ENCODE measurements around the gene VEGFA. TPM values are rescaled to one million over a fixed set of nuclear protein-coding genes. Genes with fewer than 3 reads are reported as not detected.

The VEGFA gene
- total and polyA plus RNA-seq, 2 of the 8 experiments (the other 6 are each of a cell fraction or from before 2014, with no cell fraction given) = 42.2 to 58.5 TPM

DNA sequence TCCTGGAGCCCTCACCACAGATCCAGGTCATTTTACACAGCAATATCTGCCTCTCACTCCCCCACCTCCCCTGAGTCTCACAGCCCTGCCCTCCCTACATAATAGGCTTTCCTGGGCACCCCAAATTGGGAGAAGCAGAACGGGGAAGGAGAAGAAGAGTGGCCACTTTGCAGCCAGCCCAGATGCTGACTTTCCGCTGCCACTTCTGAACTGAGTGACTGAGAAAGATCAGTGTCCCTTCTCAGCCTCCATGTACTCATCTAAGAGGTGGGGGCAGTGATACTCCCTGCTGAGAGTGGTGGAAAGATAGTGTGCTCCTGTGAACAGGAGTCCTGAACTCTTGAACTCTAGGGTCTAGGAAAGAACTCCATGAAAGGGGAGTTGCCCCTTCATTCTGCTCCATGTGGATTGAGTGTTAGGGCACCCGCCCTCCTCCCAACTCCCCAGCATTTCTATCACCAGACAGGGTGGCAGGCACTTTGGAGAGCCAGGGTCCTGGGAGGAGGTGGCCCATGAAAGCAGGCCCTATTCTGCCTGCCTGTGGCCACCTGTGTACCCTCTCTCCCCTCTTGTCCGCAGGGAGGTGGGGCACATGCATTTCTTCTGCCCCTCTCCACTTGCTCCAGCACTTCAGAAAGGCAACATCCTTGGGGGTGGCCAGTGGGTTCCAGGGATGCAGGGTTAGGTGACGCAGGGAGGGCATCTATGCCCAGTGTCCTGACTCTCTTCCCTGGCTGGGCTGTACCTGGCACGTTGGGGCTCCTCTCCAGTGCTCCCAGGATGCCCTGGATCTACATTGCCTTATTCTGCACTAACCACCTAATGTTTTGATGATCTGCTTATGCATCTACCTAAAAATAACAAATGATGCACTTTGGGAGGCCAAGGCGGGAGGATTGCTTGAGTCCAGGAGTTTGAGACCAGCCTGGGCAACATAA lies 44.1 kb upstream of the VEGFA start (continued):
- TF ChIP-seq, protein P1, sequence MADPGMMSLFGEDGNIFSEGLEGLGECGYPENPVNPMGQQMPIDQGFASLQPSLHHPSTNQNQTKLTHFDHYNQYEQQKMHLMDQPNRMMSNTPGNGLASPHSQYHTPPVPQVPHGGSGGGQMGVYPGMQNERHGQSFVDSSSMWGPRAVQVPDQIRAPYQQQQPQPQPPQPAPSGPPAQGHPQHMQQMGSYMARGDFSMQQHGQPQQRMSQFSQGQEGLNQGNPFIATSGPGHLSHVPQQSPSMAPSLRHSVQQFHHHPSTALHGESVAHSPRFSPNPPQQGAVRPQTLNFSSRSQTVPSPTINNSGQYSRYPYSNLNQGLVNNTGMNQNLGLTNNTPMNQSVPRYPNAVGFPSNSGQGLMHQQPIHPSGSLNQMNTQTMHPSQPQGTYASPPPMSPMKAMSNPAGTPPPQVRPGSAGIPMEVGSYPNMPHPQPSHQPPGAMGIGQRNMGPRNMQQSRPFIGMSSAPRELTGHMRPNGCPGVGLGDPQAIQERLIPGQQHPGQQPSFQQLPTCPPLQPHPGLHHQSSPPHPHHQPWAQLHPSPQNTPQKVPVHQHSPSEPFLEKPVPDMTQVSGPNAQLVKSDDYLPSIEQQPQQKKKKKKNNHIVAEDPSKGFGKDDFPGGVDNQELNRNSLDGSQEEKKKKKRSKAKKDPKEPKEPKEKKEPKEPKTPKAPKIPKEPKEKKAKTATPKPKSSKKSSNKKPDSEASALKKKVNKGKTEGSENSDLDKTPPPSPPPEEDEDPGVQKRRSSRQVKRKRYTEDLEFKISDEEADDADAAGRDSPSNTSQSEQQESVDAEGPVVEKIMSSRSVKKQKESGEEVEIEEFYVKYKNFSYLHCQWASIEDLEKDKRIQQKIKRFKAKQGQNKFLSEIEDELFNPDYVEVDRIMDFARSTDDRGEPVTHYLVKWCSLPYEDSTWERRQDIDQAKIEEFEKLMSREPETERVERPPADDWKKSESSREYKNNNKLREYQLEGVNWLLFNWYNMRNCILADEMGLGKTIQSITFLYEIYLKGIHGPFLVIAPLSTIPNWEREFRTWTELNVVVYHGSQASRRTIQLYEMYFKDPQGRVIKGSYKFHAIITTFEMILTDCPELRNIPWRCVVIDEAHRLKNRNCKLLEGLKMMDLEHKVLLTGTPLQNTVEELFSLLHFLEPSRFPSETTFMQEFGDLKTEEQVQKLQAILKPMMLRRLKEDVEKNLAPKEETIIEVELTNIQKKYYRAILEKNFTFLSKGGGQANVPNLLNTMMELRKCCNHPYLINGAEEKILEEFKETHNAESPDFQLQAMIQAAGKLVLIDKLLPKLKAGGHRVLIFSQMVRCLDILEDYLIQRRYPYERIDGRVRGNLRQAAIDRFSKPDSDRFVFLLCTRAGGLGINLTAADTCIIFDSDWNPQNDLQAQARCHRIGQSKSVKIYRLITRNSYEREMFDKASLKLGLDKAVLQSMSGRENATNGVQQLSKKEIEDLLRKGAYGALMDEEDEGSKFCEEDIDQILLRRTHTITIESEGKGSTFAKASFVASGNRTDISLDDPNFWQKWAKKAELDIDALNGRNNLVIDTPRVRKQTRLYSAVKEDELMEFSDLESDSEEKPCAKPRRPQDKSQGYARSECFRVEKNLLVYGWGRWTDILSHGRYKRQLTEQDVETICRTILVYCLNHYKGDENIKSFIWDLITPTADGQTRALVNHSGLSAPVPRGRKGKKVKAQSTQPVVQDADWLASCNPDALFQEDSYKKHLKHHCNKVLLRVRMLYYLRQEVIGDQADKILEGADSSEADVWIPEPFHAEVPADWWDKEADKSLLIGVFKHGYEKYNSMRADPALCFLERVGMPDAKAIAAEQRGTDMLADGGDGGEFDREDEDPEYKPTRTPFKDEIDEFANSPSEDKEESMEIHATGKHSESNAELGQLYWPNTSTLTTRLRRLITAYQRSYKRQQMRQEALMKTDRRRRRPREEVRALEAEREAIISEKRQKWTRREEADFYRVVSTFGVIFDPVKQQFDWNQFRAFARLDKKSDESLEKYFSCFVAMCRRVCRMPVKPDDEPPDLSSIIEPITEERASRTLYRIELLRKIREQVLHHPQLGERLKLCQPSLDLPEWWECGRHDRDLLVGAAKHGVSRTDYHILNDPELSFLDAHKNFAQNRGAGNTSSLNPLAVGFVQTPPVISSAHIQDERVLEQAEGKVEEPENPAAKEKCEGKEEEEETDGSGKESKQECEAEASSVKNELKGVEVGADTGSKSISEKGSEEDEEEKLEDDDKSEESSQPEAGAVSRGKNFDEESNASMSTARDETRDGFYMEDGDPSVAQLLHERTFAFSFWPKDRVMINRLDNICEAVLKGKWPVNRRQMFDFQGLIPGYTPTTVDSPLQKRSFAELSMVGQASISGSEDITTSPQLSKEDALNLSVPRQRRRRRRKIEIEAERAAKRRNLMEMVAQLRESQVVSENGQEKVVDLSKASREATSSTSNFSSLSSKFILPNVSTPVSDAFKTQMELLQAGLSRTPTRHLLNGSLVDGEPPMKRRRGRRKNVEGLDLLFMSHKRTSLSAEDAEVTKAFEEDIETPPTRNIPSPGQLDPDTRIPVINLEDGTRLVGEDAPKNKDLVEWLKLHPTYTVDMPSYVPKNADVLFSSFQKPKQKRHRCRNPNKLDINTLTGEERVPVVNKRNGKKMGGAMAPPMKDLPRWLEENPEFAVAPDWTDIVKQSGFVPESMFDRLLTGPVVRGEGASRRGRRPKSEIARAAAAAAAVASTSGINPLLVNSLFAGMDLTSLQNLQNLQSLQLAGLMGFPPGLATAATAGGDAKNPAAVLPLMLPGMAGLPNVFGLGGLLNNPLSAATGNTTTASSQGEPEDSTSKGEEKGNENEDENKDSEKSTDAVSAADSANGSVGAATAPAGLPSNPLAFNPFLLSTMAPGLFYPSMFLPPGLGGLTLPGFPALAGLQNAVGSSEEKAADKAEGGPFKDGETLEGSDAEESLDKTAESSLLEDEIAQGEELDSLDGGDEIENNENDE (IDR thresholded peaks at IDR 0.05; ENCODE audit: insufficient replicate concordance, low read length) = no peak
- no peak for TF ChIP-seq SIRT6 (IDR thresholded peaks at IDR 0.05; ENCODE audit: low read length)
- no peak for TF ChIP-seq CREB1 (IDR thresholded peaks at IDR 0.05)
- no peak for TF ChIP-seq SIX5 (IDR thresholded peaks at IDR 0.05; ENCODE audit: low read depth, low read length)
- TF ChIP-seq, protein P2, sequence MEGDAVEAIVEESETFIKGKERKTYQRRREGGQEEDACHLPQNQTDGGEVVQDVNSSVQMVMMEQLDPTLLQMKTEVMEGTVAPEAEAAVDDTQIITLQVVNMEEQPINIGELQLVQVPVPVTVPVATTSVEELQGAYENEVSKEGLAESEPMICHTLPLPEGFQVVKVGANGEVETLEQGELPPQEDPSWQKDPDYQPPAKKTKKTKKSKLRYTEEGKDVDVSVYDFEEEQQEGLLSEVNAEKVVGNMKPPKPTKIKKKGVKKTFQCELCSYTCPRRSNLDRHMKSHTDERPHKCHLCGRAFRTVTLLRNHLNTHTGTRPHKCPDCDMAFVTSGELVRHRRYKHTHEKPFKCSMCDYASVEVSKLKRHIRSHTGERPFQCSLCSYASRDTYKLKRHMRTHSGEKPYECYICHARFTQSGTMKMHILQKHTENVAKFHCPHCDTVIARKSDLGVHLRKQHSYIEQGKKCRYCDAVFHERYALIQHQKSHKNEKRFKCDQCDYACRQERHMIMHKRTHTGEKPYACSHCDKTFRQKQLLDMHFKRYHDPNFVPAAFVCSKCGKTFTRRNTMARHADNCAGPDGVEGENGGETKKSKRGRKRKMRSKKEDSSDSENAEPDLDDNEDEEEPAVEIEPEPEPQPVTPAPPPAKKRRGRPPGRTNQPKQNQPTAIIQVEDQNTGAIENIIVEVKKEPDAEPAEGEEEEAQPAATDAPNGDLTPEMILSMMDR (IDR thresholded peaks at IDR 0.05; ENCODE audit: control extremely low read depth in 1 of 3, insufficient read depth in 1 of 3, low read depth in 1 of 3, low read length in 3 of 3) = no peak
- TF ChIP-seq SRF (IDR thresholded peaks at IDR 0.05; ENCODE audit: low read depth, low read length) = no peak
- TF ChIP-seq KDM1A (IDR thresholded peaks at IDR 0.05; ENCODE audit: borderline replicate concordance, low read length) = no peak
